Neuronal stem cell (in vitro differentiated cells): Measurements from ENCODE around the gene TNFRSF18.

ENCODE experiments used
- DNase-seq: peaks from one replicate; pipeline ENCODE4 v3.0.0-alpha.2; 2013; ENCODE audit warnings: low spot score
- H2AFZ ChIP-seq: one replicate; pipeline ENCODE4 v1.6.1; 2013; ENCODE audit warnings: mild to moderate bottlenecking, low read length, inconsistent platforms
- H2AK5ac ChIP-seq: 2 replicates; pipeline ENCODE4 v1.6.1; 2013; ENCODE audit warnings: low read depth, mild to moderate bottlenecking, inconsistent platforms, low read length, moderate library complexity, mixed read lengths
- H2BK120ac ChIP-seq: 2 replicates; pipeline ENCODE4 v1.6.1; 2013; ENCODE audit warnings: low read depth, mild to moderate bottlenecking, inconsistent platforms, low read length, moderate library complexity, mixed read lengths
- H2BK12ac ChIP-seq: one replicate; pipeline ENCODE4 v1.6.1; 2013; ENCODE audit warnings: low read length, inconsistent platforms
- H2BK15ac ChIP-seq: 2 replicates; pipeline ENCODE4 v1.6.1; 2013; ENCODE audit warnings: mild to moderate bottlenecking, low read length, inconsistent platforms, mixed read lengths
- H2BK5ac ChIP-seq: one replicate; pipeline ENCODE4 v1.6.1; 2013; ENCODE audit warnings: inconsistent platforms, mild to moderate bottlenecking, low read length, moderate library complexity
- H3K14ac ChIP-seq: one replicate; pipeline ENCODE4 v1.6.1; 2013; ENCODE audit warnings: low read length, inconsistent platforms
- H3K18ac ChIP-seq: 2 replicates; pipeline ENCODE4 v1.6.1; 2013; ENCODE audit warnings: low read length, inconsistent platforms
- H3K23ac ChIP-seq: 2 replicates; pipeline ENCODE4 v1.6.1; 2013; ENCODE audit warnings: low read depth, mild to moderate bottlenecking, mixed read lengths, low read length, inconsistent platforms; ENCODE audit not compliant: poor library complexity
- H3K27ac ChIP-seq: replicated peaks from 3 replicates; pipeline ENCODE4 v1.5.1; 2013; ENCODE audit warnings: low read length, inconsistent platforms
- H3K27me3 ChIP-seq, 3 experiments: 2 replicates each; pipeline ENCODE4 v1.6.1; 2013; ENCODE audit warnings: low read length in 3 of 3, mild to moderate bottlenecking in 2 of 3, inconsistent platforms in 1 of 3, low read depth in 1 of 3, mixed read lengths in 1 of 3, moderate library complexity in 1 of 3; ENCODE audit not compliant: control insufficient read depth in 3 of 3, insufficient read depth in 3 of 3
- H3K36me3 ChIP-seq, 2 donors: replicated peaks in 1 of 2; 2 replicates each; pipeline ENCODE4 v1.6.1; 2013; ENCODE audit warnings: low read length in 2 of 2; ENCODE audit not compliant: control insufficient read depth in 2 of 2, insufficient read depth in 2 of 2
- H3K4ac ChIP-seq: 2 replicates; pipeline ENCODE4 v1.6.1; 2013; ENCODE audit warnings: inconsistent platforms, mild to moderate bottlenecking, low read length, moderate library complexity
- H3K4me1 ChIP-seq, 2 donors: 1 replicate in 1 of 2; 2 replicates in 1 of 2; pipeline ENCODE4 v1.6.1; 2013; ENCODE audit warnings: low read length in 2 of 2, low read depth in 1 of 2; ENCODE audit not compliant: control insufficient read depth in 2 of 2, insufficient read depth in 1 of 2
- H3K4me2 ChIP-seq: one replicate; pipeline ENCODE4 v1.6.1; 2013; ENCODE audit warnings: mild to moderate bottlenecking, low read length, inconsistent platforms; ENCODE audit not compliant: insufficient read depth, poor library complexity, severe bottlenecking
- H3K4me3 ChIP-seq, 2 donors: 2 replicates each; pipeline ENCODE4 v1.5.1; 2013; ENCODE audit warnings: low read length in 2 of 2, mild to moderate bottlenecking in 2 of 2, inconsistent platforms in 1 of 2, moderate library complexity in 1 of 2
- H3K79me1 ChIP-seq: one replicate; pipeline ENCODE4 v1.6.1; 2013; ENCODE audit warnings: low read depth, mild to moderate bottlenecking, inconsistent platforms, low read length, moderate library complexity
- H3K9ac ChIP-seq: one replicate; pipeline ENCODE4 v1.6.1; 2013; ENCODE audit warnings: mild to moderate bottlenecking, low read depth, low read length, inconsistent platforms; ENCODE audit not compliant: poor library complexity
- H3K9me3 ChIP-seq, 2 donors: replicated peaks in 1 of 2; 2 replicates each; pipeline versions ENCODE3 to v1.6.1; 2013; ENCODE audit warnings: low read length in 2 of 2, mild to moderate bottlenecking in 2 of 2, inconsistent platforms in 1 of 2, low read depth in 1 of 2, mixed read lengths in 1 of 2, moderate library complexity in 1 of 2; ENCODE audit not compliant: control insufficient read depth in 2 of 2, insufficient read depth in 1 of 2
- H4K8ac ChIP-seq: one replicate; pipeline ENCODE4 v1.6.1; 2013; ENCODE audit warnings: low read depth, mild to moderate bottlenecking, inconsistent platforms, low read length, moderate library complexity
- H4K91ac ChIP-seq: one replicate; pipeline ENCODE4 v1.6.1; 2013; ENCODE audit warnings: low read length, low read depth, mild to moderate bottlenecking, inconsistent platforms; ENCODE audit not compliant: poor library complexity
- WGBS, 2 donors: extraction: QIAGEN DNeasy Blood & Tissue Kit; methylation state at CpG; one replicate each; pipeline ENCODE4 v1.1.7; 2013; ENCODE audit warnings: missing lambda C conversion rate in 2 of 2, mixed read lengths in 1 of 2; ENCODE audit not compliant: insufficient read length in 2 of 2, insufficient replicate concordance in 1 of 2; ENCODE audit errors: extremely low coverage in 2 of 2; 5-methylcytosine and 5-hydroxymethylcytosine counted together

TNFRSF18 gene

DNA sequence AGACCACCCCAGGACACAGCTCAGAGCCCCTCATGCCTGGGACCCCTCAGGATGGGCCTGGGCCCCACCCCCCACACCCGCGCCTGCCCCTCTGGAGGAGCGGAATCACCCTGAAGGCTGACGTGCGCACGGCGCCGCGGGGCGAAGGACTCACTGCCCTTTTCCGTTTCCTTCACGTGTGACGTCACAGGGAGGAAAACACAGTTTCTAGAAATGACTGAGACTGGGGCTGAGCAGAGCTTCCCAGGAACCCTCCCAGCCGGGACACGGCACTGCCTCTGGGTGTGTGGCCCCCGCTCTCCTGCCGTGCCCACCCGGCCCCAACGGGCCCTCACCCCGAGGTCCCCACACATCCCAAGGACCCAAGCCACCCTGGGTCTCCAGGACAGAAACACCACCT, 12.9 kb upstream of the TNFRSF18 start:
- H3K4me3 ChIP-seq = no peak overlapping the region
- H3K9ac ChIP-seq = no peak overlapping the region
- no peak overlapping the region for H4K8ac ChIP-seq
- no peak overlapping the region for H4K91ac ChIP-seq
- H3K18ac ChIP-seq = no peak overlapping the region
- H3K23ac ChIP-seq = peak overlapping the region; percentile 55
- H3K9me3 ChIP-seq = peaks cover 0 to 5% of the 10 kb centered on the region in 2 donors
- no peak for DNase-seq
- H3K4me1 ChIP-seq = no peaks in the 10 kb centered on the region
- H2BK5ac ChIP-seq = no peak overlapping the region
- peaks cover 5% of the 10 kb centered on the region for H3K79me1 ChIP-seq
- H3K36me3 ChIP-seq = peaks cover 21 to 67% of the 10 kb centered on the region in 2 donors
- H2AFZ ChIP-seq = no peak overlapping the region
- H2BK120ac ChIP-seq = no peak overlapping the region
- H3K27me3 ChIP-seq = peaks cover 0 to 3% (median 0%) of the 10 kb centered on the region in 3 experiments
- H3K4ac ChIP-seq = no peak overlapping the region
- H2BK12ac ChIP-seq = no peak overlapping the region
- WGBS, 2 donors = no CpG with 5 or more reads among the region's 20 CpGs
- no peak overlapping the region for H2BK15ac ChIP-seq
- H3K14ac ChIP-seq = no peak overlapping the region
- H3K27ac ChIP-seq = no peak overlapping the region
- no peak overlapping the region for H2AK5ac ChIP-seq
- H3K4me2 ChIP-seq = no peak overlapping the region

DNA sequence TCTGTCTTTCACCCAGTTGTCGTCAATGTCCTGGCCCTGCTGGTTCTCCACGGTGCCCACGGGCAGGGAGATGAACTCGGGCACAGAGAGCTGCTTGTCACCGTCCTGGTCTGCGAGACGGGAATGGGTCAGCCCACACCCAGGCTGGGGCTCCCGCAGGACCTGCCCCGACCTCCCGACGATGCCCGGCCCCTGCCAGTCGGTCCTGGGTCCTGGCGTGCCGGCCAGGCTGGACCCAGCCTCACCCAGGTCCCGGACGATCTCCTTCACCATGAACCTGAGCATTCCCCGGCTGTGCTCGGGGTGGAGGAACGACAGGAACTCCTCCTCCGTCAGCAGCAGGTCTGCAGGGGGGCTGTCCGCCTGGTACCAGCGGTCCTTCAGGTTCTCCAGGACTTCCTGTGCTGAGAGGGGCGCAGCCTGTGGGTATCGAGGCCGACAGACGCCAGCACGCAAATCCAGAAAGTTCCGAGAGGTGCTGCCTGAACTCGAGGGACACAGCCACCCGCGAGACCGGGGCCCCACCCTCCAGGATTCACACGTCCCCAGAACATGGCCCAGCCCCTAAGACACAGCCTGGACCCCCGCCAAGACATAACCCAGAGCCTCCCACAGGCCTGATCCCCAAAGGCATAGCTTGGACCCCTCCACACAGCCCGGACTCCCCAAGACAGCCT, 12.3 kb upstream of the TNFRSF18 start:
- Histone ChIP-seq H2AFZ (no peak overlapping the region), H2BK12ac (no peak overlapping the region), H3K79me1 (peaks cover 5% of the 10 kb centered on the region), H3K14ac (no peak overlapping the region), H3K4me3 (no peak overlapping the region), H4K8ac (no peak overlapping the region), H3K27me3 (peaks cover 0 to 3% (median 0%) of the 10 kb centered on the region in 3 experiments), H3K27ac (no peak overlapping the region), H3K23ac (no peak overlapping the region), H2BK15ac (no peak overlapping the region), H2BK120ac (no peak overlapping the region), H4K91ac (no peak overlapping the region), H3K4me2 (no peak overlapping the region), H3K36me3 (peaks cover 21 to 63% of the 10 kb centered on the region in 2 donors), H3K9me3 (peaks cover 0 to 5% of the 10 kb centered on the region in 2 donors), H3K4me1 (no peaks in the 10 kb centered on the region), H3K18ac (no peak overlapping the region), H2AK5ac (no peak overlapping the region), H3K9ac (no peak overlapping the region), H2BK5ac (no peak overlapping the region), H3K4ac (no peak overlapping the region)
- WGBS, 2 donors = no CpG with 5 or more reads among the region's 36 CpGs
- no peak for DNase-seq

DNA sequence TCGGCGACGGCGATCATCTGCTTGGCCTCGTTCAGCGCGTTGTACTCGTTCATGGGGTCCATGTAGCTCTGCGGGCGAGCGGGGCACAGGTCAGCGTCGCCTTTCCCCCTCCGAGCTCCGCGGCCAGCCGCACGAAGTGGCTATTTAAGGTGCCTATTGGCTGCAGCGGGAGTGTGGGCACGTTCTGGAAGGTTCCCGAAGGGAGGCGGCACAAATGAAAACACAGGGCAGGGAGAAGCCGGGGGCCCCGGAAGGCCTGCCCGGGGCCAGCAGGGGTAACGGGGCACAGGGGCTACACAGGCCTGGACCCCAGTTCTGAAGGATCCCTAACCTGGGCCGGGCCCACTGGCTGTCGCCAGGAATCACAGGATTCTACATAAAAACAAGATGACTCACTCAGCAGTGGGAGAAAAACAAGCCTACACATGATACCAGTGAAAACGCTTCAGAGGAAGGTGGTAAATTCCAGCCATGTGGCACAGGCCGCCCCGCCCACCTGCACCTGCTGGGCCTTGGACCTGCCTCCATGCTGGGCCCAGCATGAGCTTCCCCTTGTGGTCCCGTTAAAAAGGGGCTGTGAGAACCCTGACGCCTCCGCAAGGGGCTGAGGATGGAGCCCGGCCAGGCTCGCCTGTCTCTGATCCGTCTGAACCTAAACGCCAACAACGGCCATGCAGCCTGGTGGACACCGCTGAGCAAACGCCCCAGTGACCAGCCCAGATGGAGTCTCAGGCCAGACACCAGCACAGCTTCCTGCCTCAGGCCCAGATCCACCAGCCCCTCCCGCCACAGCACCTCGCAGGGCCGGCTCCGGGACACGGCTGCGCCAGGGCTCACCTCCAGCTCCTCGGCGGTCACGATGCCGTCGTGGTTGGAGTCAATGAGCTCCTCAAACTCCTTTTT, 11.5 kb upstream of the TNFRSF18 start:
- Histone ChIP-seq H2AK5ac (no peak overlapping the region), H4K8ac (no peak overlapping the region), H3K36me3 (peaks cover 17 to 56% of the 10 kb centered on the region in 2 donors), H3K79me1 (peaks cover 4% of the 10 kb centered on the region), H3K9ac (no peak overlapping the region), H2BK15ac (no peak overlapping the region), H4K91ac (no peak overlapping the region), H2BK5ac (no peak overlapping the region), H3K4me3 (no peak overlapping the region), H3K4ac (no peak overlapping the region), H2BK12ac (no peak overlapping the region), H3K14ac (no peak overlapping the region), H3K4me2 (no peak overlapping the region), H3K18ac (no peak overlapping the region), H3K27me3 (peaks cover 0 to 1% (median 0%) of the 10 kb centered on the region in 3 experiments), H3K9me3 (peaks cover 0 to 2% of the 10 kb centered on the region in 2 donors), H3K23ac (no peak overlapping the region), H3K27ac (no peak overlapping the region), H2BK120ac (no peak overlapping the region), H2AFZ (no peak overlapping the region), H3K4me1 (no peaks in the 10 kb centered on the region)
- no peak for DNase-seq
- no CpG with 5 or more reads among the region's 52 CpGs for WGBS, 2 donors
